NCI-H82 (cell line): ENCODE data around the gene SMYD3.
"Not testable (repeated sequence)": the region's sequence is repeated elsewhere in the genome, so short reads cannot be mapped to it uniquely, and the experiment has no call there.

Experiments used
- DNase-seq: peaks from one replicate; lab custom pipeline; 2025; lab: John Stamatoyannopoulos, UW

Gene SMYD3

GRCh38 chr1:245770156-245770555 is 736.9 kb downstream of the SMYD3 start:
- no peak for DNase-seq

- DNase-seq: no peak
These were observed 738.5 kb downstream of the SMYD3 start for GRCh38 chr1:245768596-245768995.

GRCh38 chr1:245765230-245766000 is 741.7 kb downstream of the SMYD3 start:
- no peak for DNase-seq

- no peak for DNase-seq
These were observed 743.2 kb downstream of the SMYD3 start for GRCh38 chr1:245763873-245764331.

- DNase-seq: no peak
These were observed 744.6 kb downstream of the SMYD3 start for GRCh38 chr1:245762396-245762910.

- DNase-seq: no peak
These were observed 746.8 kb downstream of the SMYD3 start for GRCh38 chr1:245760301-245760700.

- DNase-seq: no peak
These were observed 752.6 kb downstream of the SMYD3 start for GRCh38 chr1:245754463-245754961.

GRCh38 chr1:245753807-245754206 is 753.3 kb downstream of the SMYD3 start:
- DNase-seq: no peak

- DNase-seq: no peak
These were observed 754.5 kb downstream of the SMYD3 start for GRCh38 chr1:245752561-245752960.

GRCh38 chr1:245751726-245752470 is 755.2 kb downstream of the SMYD3 start:
- peak; percentile 49 for DNase-seq

GRCh38 chr1:245751116-245751515 is 756.0 kb downstream of the SMYD3 start:
- no peak for DNase-seq

- DNase-seq: no peak
These were observed 756.8 kb downstream of the SMYD3 start for GRCh38 chr1:245750261-245750660.

GRCh38 chr1:245749053-245749452 is 758.0 kb downstream of the SMYD3 start:
- DNase-seq: no peak

GRCh38 chr1:245748646-245749045 is 758.4 kb downstream of the SMYD3 start:
- DNase-seq: no peak

GRCh38 chr1:245748240-245748639 is 758.8 kb downstream of the SMYD3 start:
- no peak for DNase-seq

GRCh38 chr1:245742896-245743295 is 764.2 kb downstream of the SMYD3 start:
- DNase-seq: peak; percentile 78

- DNase-seq: not testable (repeated sequence)
These were observed 766.7 kb downstream of the SMYD3 start for GRCh38 chr1:245740336-245740735.

- no peak for DNase-seq
These were observed 776.3 kb downstream of the SMYD3 start for GRCh38 chr1:245730801-245731200.

GRCh38 chr1:245728035-245728434 is 779.0 kb downstream of the SMYD3 start:
- DNase-seq: not testable (repeated sequence)

- no peak for DNase-seq
These were observed 785.6 kb downstream of the SMYD3 start for GRCh38 chr1:245721488-245721887.

- DNase-seq: no peak
These were observed 788.1 kb downstream of the SMYD3 start for GRCh38 chr1:245718951-245719350.

- DNase-seq: no peak
These were observed 789.0 kb downstream of the SMYD3 start for GRCh38 chr1:245718123-245718522.

- no peak for DNase-seq
These were observed 789.5 kb downstream of the SMYD3 start for GRCh38 chr1:245717611-245718010.
